ENCODE results near the gene SWI5.

SWI5 gene

GRCh38 chr9:128252317-128253139 lies 23.5 kb upstream of the SWI5 start:
- DNase-seq (ENCODE audit: low read depth) = no peak

GRCh38 chr9:128253140-128253990 lies 22.7 kb upstream of the SWI5 start:
- DNase-seq (ENCODE audit: low read depth) = no peak

- DNase-seq (ENCODE audit: low read depth) = no peak
These were observed 22.1 kb upstream of the SWI5 start for GRCh38 chr9:128253991-128254346.

- DNase-seq (ENCODE audit: low read depth) = no peak
These were observed 21.7 kb upstream of the SWI5 start for GRCh38 chr9:128254362-128254761.

- DNase-seq (ENCODE audit: low read depth) = peak; percentile 65
These were observed 21.0 kb upstream of the SWI5 start for GRCh38 chr9:128254855-128255759.

GRCh38 chr9:128257086-128257825 lies 18.8 kb upstream of the SWI5 start:
- no peak for DNase-seq (ENCODE audit: low read depth)

- DNase-seq (ENCODE audit: low read depth) = no peak
These were observed 18.2 kb upstream of the SWI5 start for GRCh38 chr9:128257907-128258306.

GRCh38 chr9:128258326-128258725 lies 17.8 kb upstream of the SWI5 start:
- DNase-seq (ENCODE audit: low read depth) = no peak

- DNase-seq (ENCODE audit: low read depth) = no peak
These were observed 16.9 kb upstream of the SWI5 start for GRCh38 chr9:128259156-128259555.

- DNase-seq (ENCODE audit: low read depth) = no peak
These were observed 15.7 kb upstream of the SWI5 start for GRCh38 chr9:128260340-128260739.

- no peak for DNase-seq (ENCODE audit: low read depth)
These were observed 13.4 kb upstream of the SWI5 start for GRCh38 chr9:128262687-128263086.

- DNase-seq (ENCODE audit: low read depth) = no peak
These were observed 10.7 kb upstream of the SWI5 start for GRCh38 chr9:128265348-128265847.

GRCh38 chr9:128266868-128267590 lies 9.0 kb upstream of the SWI5 start:
- no peak for DNase-seq (ENCODE audit: low read depth)

GRCh38 chr9:128271112-128271511 lies 5.0 kb upstream of the SWI5 start:
- no peak for DNase-seq (ENCODE audit: low read depth)

GRCh38 chr9:128271512-128271911 lies 4.6 kb upstream of the SWI5 start:
- no peak for DNase-seq (ENCODE audit: low read depth)

- no peak for DNase-seq (ENCODE audit: low read depth)
These were observed 1.8 kb upstream of the SWI5 start for GRCh38 chr9:128274245-128274644.

- peak; percentile 77 for DNase-seq (ENCODE audit: low read depth)
These were observed 673 bp upstream of the SWI5 start, which contains the start of gene GOLGA2 for GRCh38 chr9:128275198-128276007. Gene GOLGA2, minus strand, starts transcription at chr9:128276007. Its CDS starts 31 bp downstream, at chr9:128275976.

GRCh38 chr9:128276574-128277270 lies 646 bp downstream of the SWI5 start:
- DNase-seq (ENCODE audit: low read depth) = peak; percentile 60

Data from EH (cell line).